Measurements from ENCODE around the gene GFRA1. TPM values are rescaled to one million over a fixed set of nuclear protein-coding genes. Genes with fewer than 3 reads are reported as not detected.

GFRA1 gene
- total RNA-seq, 4 donors from 2014 or later, result 21.0 to 62.5 (median 59.3) TPM

GRCh38 chr10:116096526-116096925 lies 176.5 kb downstream of the GFRA1 start:
- no peaks in the 10 kb centered on the region for H3K36me3 ChIP-seq
- H3K4me3 ChIP-seq, result no peak overlapping the region
- WGBS, 2 donors (ENCODE audit: low coverage in 1 of 2), result 44 to 80% methylated on average over 7 to 13 of the region's 13 CpGs
- H3K27me3 ChIP-seq, result peaks cover 11% of the 10 kb centered on the region
- no peaks in the 10 kb centered on the region for H3K9me3 ChIP-seq
- no peak for TF ChIP-seq POLR2A (IDR thresholded peaks at IDR 0.05)
- TF ChIP-seq POLR2AphosphoS5 (IDR thresholded peaks at IDR 0.05), result no peak
- TF ChIP-seq EP300 (IDR thresholded peaks at IDR 0.05), result no peak
- no peak for TF ChIP-seq CTCF (IDR thresholded peaks at IDR 0.05)
- no peaks in the 10 kb centered on the region for H3K4me1 ChIP-seq
- ATAC-seq, result no peak
- H3K27ac ChIP-seq, result no peak overlapping the region

GRCh38 chr10:116094356-116094755 lies 178.7 kb downstream of the GFRA1 start:
- no peak for TF ChIP-seq CTCF (IDR thresholded peaks at IDR 0.05)
- TF ChIP-seq POLR2A (IDR thresholded peaks at IDR 0.05), result no peak
- TF ChIP-seq EP300 (IDR thresholded peaks at IDR 0.05), result no peak
- TF ChIP-seq POLR2AphosphoS5 (IDR thresholded peaks at IDR 0.05), result no peak
- Histone ChIP-seq H3K4me3 (no peak overlapping the region), H3K9me3 (no peaks in the 10 kb centered on the region), H3K27ac (no peak overlapping the region), H3K36me3 (no peaks in the 10 kb centered on the region), H3K4me1 (no peaks in the 10 kb centered on the region), H3K27me3 (no peaks in the 10 kb centered on the region)
- 73 to 81% methylated on average over 5 to 6 of the region's 6 CpGs for WGBS, 2 donors (ENCODE audit: low coverage in 1 of 2)
- ATAC-seq, result no peak

- H3K36me3 ChIP-seq, result no peaks in the 10 kb centered on the region
- ATAC-seq, result no peak
- H3K27me3 ChIP-seq, result peaks cover 5% of the 10 kb centered on the region
- TF ChIP-seq POLR2AphosphoS5 (IDR thresholded peaks at IDR 0.05), result no peak
- TF ChIP-seq POLR2A (IDR thresholded peaks at IDR 0.05), result no peak
- no peak for TF ChIP-seq CTCF (IDR thresholded peaks at IDR 0.05)
- no peak for TF ChIP-seq EP300 (IDR thresholded peaks at IDR 0.05)
- H3K9me3 ChIP-seq, result no peaks in the 10 kb centered on the region
- H3K4me1 ChIP-seq, result no peaks in the 10 kb centered on the region
- 92 to 98% methylated on average over 4 to 5 of the region's 9 CpGs for WGBS, 2 donors (ENCODE audit: low coverage in 1 of 2)
- no peak overlapping the region for H3K4me3 ChIP-seq
- no peak overlapping the region for H3K27ac ChIP-seq
Observed at GRCh38 chr10:116093031-116093430, 180.0 kb downstream of the GFRA1 start.

GRCh38 chr10:116088985-116089384 lies 184.0 kb downstream of the GFRA1 start:
- Histone ChIP-seq H3K36me3 (no peaks in the 10 kb centered on the region), H3K4me1 (no peaks in the 10 kb centered on the region), H3K27me3 (peaks cover 17% of the 10 kb centered on the region), H3K4me3 (no peak overlapping the region), H3K27ac (no peak overlapping the region), H3K9me3 (no peaks in the 10 kb centered on the region)
- ATAC-seq, result no peak
- 41 to 81% methylated on average over 4 of the region's 6 CpGs for WGBS, 2 donors (ENCODE audit: low coverage in 1 of 2)
- TF ChIP-seq EP300 (IDR thresholded peaks at IDR 0.05) (no peak), POLR2A (IDR thresholded peaks at IDR 0.05) (no peak), CTCF (IDR thresholded peaks at IDR 0.05) (no peak), POLR2AphosphoS5 (IDR thresholded peaks at IDR 0.05) (no peak)

GRCh38 chr10:116085323-116085722 lies 187.7 kb downstream of the GFRA1 start:
- Histone ChIP-seq H3K36me3 (no peaks in the 10 kb centered on the region), H3K27me3 (peaks cover 17% of the 10 kb centered on the region), H3K4me1 (no peaks in the 10 kb centered on the region), H3K9me3 (no peaks in the 10 kb centered on the region), H3K27ac (no peak overlapping the region), H3K4me3 (no peak overlapping the region)
- no peak for TF ChIP-seq POLR2AphosphoS5 (IDR thresholded peaks at IDR 0.05)
- TF ChIP-seq POLR2A (IDR thresholded peaks at IDR 0.05), result no peak
- TF ChIP-seq CTCF (IDR thresholded peaks at IDR 0.05), result no peak
- no peak for TF ChIP-seq EP300 (IDR thresholded peaks at IDR 0.05)
- WGBS, 2 donors (ENCODE audit: low coverage in 1 of 2), result 60 to 61% methylated on average over 4 of the region's 4 CpGs
- ATAC-seq, result no peak
